Measurements from ENCODE around the gene PSMB11.

DNA sequence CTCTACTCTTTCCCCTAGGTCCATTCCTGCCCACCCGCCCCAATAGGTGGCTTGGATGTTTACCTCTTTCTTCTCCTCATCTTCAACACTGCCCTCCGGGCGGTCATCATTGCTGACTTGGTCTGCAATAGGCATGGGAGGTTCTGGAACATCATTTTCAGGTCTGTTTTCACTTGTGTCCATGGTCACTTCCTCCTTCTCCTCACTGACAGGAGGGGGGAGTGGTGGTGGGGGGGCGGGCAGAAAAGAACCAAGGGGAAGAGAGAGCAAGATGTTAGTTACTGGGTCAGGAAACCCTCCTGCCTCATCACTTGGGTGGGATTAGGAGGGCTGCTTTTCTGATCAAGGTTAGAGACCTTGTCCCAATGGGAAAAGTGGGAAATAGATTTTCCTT, 27.4 kb downstream of the PSMB11 start:
- TF ChIP-seq, protein P1, sequence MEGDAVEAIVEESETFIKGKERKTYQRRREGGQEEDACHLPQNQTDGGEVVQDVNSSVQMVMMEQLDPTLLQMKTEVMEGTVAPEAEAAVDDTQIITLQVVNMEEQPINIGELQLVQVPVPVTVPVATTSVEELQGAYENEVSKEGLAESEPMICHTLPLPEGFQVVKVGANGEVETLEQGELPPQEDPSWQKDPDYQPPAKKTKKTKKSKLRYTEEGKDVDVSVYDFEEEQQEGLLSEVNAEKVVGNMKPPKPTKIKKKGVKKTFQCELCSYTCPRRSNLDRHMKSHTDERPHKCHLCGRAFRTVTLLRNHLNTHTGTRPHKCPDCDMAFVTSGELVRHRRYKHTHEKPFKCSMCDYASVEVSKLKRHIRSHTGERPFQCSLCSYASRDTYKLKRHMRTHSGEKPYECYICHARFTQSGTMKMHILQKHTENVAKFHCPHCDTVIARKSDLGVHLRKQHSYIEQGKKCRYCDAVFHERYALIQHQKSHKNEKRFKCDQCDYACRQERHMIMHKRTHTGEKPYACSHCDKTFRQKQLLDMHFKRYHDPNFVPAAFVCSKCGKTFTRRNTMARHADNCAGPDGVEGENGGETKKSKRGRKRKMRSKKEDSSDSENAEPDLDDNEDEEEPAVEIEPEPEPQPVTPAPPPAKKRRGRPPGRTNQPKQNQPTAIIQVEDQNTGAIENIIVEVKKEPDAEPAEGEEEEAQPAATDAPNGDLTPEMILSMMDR (IDR thresholded peaks at IDR 0.05): no peak
- no peak for TF ChIP-seq POLR2A (IDR thresholded peaks at IDR 0.05)
